Forelimb muscle (tissue), 1 donor: Measurements from ENCODE around the gene DHRS13. TPM values are rescaled to one million over a fixed set of nuclear protein-coding genes. Genes with fewer than 3 reads are reported as not detected.
"Not testable (repeated sequence)": the region's sequence is repeated elsewhere in the genome, so short reads cannot be mapped to it uniquely, and the experiment has no call there.

Source experiments
- DNase-seq: peaks from one replicate; pipeline ENCODE4 v3.0.0-alpha.2; 2013; ENCODE audit warnings: low read depth
- polyA plus RNA-seq: library from polyadenylated mRNA; unstranded; fragments of 120-200 nt; gene quantifications from one replicate; pipeline ENCODE4 v1.2.1, GENCODE V29; 2013; ENCODE audit not compliant: insufficient read length

The DHRS13 gene
- polyA plus RNA-seq, 1 donor, result 2.8 TPM

DNA sequence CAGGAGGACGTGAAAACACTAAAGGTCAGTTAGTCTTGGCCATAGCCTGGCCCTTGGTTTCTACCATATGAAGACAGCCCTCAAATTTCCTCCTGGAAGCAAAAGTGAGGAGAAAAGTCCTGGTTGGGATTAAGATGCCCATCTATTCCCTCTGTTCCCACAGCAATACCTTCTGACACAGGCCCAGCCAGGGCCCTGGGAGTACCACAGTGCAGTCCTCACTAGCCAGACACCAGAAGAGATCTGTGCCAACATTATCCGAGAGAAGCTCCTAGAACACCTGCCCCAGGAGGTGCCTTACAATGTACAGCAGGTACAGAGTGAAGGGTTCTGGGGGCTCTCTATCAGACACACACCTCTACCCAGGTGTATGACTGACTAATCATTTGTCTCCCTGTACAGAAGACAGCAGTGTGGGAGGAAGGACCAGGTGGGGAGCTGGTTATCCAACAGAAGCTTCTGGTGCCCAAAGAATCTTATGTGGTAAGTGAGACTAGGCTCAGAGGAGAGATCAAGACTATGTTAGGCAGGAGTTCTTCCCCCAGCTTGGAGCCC, 44.0 kb downstream of the DHRS13 start:
- DNase-seq, result no peak

DNA sequence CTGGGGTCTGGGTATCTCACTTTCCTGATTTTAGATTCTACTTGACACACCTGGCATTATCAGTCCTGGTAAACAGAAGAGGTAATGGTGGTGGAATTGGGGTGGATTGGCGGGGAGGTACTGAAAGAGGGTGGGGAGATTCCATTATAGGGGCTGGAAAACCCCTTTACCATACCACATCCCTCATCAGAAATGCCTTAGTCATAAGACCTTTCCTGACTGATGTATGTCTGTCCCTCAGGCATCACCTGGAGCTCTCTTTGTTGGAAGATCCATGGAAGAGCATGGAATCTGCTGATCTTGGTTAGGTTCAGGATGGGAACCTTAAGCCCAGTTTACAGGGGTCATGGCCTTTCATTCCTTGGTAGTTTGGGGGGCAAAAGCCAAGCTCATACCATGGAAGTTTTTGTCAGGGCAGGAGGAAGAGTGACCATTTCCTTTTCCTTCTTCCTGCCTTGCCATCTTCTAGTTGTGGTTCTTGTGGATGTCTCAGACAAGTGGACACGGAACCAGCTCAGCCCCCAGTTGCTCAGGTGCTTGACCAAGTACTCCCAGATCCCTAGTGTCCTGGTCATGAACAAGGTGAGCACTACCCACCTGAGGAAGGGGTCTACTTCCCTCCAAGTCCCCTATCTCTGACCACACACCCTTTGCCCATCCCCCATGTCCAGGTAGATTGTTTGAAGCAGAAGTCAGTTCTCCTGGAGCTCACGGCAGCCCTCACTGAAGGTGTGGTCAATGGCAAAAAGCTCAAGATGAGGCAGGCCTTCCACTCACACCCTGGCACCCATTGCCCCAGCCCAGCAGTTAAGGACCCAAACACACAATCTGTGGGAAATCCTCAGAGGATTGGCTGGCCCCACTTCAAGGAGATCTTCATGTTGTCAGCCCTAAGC, 44.7 kb downstream of the DHRS13 start:
- no peak for DNase-seq

DNA sequence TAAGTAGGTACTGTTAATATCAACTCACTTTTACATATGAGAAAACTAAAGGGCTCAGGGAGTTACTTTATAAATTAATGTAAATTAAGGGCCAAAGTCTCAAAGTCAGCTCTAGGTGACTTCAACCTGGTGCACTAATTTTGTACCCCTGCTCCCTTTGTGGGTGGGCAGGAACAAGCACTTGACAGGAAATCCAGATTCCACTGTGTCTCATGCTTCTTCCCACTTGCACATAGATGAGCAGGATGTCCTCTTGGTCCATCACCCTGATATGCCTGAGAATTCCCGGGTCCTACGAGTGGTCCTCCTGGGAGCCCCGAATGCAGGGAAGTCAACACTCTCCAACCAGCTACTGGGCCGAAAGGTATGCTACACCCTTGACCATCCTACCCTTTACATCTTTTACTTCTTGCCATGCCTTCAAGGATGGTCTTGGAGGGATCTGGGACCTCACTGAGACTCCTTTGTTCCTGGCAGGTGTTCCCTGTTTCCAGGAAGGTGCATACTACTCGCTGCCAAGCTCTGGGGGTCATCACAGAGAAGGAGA, 46.8 kb downstream of the DHRS13 start:
- DNase-seq, result no peak

DNA sequence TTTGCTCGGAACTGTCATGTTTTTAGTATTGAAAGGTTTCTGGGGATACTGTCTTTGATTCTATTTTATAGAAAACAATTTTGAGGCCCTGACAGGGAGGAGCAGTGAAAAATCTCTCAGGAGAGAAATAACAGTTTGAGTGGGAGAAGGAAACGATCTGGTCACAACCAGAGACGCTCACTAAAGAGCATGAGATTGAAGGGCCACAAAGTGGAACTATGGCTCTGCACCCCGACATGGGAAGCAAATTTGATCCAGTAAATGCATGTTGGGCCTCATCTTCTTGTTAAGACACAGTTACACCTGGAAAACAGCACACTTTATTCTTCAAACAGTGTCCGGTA, 47.6 kb downstream of the DHRS13 start:
- DNase-seq, result no peak

DNA sequence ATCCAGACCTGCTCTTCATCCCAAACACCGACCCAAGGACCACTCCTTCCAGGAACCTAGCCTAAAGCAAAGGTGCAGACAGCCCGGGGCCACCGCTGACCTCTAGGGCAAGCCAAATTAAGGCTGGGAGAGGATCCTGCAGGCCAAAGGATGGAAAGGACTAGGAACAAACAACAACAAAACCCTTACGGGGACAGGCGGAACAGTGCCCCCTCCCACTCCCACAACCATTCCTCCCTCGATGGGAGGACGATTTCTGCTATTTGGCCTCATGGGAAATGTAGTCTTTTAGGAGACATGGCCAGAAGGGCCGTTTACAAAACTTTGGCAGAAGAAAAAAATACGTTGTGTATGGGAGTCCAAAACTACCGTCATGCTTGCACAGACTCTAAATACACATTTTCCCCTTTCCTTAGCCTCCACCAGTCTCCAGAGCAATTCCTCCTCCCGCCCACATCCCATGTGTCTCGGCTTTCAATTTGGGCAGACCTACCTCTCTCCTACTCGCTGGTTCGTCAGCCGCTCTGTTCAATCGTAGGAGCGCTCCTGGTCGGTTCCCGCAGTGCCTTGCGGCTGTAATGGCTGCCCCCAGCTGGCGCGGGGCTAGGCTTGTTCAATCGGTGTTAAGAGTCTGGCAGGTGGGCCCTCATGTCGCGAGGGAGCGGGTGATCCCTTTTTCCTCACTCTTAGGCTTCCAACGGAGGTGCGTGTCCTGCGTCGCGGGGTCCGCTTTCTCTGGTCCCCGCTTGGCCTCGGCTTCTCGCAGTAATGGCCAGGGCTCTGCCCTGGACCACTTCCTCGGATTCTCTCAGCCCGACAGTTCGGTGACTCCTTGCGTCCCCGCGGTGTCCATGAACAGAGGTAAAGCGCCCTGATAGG, 48.2 kb downstream of the DHRS13 start, which contains the start of gene ERAL1:
ERAL1 (plus strand) TSS at position 560 of the 879 bp plus-strand sequence; CDS start at position 579, 19 bp downstream.
- DNase-seq, result peak; percentile 89

DNA sequence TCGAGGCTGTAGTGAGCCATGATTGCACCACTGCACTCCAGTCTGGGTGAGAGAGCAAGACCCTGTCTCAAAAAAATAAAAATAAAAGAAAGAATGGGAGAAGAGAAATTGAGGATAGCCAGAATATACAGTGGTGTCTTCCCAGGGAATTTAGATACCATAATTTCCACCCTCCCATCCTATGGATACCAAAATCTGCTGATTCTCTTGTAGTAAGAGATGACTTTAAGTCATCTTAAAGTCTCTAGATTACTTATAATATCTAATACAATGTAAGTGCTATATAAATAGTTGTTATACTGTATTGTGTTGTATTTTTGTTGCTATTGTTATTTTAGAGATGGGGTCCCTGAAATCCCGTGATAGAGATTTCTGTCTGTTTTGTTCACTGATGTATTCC, 49.6 kb downstream of the DHRS13 start:
- no peak for DNase-seq

DNA sequence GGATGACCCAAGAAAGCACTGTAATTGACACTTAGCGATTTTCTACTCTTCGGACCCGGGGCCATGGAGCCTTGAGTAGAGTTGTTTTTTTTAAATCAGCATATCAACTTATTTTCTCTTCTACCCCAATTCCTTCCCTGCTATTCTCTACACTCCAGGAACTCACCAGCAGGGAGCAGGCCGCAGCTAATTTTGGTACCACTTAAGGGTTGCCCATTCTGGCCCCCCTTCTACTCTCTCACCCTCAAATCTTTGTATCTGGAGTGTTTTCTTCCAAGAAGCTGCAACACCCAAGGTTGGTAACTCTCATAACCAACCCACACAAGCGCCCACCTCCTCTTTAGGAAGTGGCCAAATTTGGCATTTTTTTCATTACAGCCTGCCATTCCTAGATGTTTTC, 53.6 kb downstream of the DHRS13 start:
- DNase-seq, result no peak

DNA sequence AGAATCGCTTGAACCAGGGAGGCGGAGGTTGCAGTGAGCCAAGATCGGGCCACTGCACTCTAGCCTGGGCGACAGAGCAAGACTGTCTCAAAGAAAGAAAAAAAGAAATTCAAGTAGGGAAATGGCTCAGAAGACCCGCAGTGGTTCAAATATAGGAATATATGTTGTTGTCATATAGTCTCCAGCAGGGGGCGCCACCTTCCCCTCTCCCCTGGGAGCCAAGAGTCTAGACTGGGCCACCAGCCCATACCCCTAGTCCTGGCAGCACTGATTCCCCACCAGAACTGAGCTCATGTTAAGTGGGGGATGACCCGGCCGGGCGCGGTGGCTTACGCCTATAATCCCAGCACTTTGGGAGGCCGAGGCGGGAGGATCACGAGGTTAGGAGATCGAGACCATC, 54.2 kb downstream of the DHRS13 start:
- not testable (repeated sequence) for DNase-seq

Other genes with a start within 250 kb of the DHRS13 start
- 34.8 TPM for gene SDF2, start 241.2 kb downstream of the DHRS13 start, polyA plus RNA-seq
- gene SUPT6H, start 240.9 kb downstream of the DHRS13 start, polyA plus RNA-seq, result 38.9 TPM
- 3.1 TPM for gene PROCA1, start 191.2 kb downstream of the DHRS13 start, polyA plus RNA-seq
- gene RAB34, start 185.2 kb downstream of the DHRS13 start, polyA plus RNA-seq, result 61.9 TPM
- gene RPL23A, start 183.1 kb downstream of the DHRS13 start, polyA plus RNA-seq, result 1,425 TPM
- 4.2 TPM for gene TLCD1, start 176.8 kb downstream of the DHRS13 start, polyA plus RNA-seq
- 3.3 TPM for gene NEK8, start 174.3 kb downstream of the DHRS13 start, polyA plus RNA-seq
- 53.6 TPM for gene TRAF4, start 159.1 kb downstream of the DHRS13 start, polyA plus RNA-seq
- 13.2 TPM for gene FAM222B, start 60.3 kb downstream of the DHRS13 start, polyA plus RNA-seq
- gene ERAL1, start 48.1 kb downstream of the DHRS13 start, polyA plus RNA-seq, result 42.0 TPM
- gene FLOT2, start 5.3 kb downstream of the DHRS13 start, polyA plus RNA-seq, result 72.4 TPM
- 27.9 TPM for gene PHF12, start 48.4 kb upstream of the DHRS13 start, polyA plus RNA-seq
- 0.34 TPM for gene SEZ6, start 103.0 kb upstream of the DHRS13 start, polyA plus RNA-seq
- gene PIPOX, start 140.1 kb upstream of the DHRS13 start, polyA plus RNA-seq, result 1.9 TPM